ENCODE results near the gene SERPINA12.

Gene SERPINA12

DNA sequence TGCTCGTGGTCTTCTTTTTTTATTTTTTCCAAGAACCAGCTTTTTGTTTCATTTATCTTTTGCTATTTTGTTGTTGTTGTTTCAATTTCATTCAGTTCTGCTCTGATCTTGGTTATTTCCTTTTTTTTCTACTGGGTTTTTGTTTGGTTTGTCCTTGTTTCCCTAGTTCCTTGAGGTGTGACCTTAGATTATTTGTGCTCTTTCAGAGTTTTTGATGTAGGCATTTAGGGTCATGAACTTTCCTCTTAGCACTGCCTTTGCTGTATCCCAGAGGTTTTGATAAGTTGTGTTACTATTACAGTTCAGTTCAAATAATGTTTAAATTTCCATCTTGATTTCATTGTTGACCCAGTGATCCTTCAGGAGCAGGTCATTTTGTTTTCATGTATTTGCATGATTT is 53.3 kb downstream of the SERPINA12 start:
- TF ChIP-seq, protein P1, sequence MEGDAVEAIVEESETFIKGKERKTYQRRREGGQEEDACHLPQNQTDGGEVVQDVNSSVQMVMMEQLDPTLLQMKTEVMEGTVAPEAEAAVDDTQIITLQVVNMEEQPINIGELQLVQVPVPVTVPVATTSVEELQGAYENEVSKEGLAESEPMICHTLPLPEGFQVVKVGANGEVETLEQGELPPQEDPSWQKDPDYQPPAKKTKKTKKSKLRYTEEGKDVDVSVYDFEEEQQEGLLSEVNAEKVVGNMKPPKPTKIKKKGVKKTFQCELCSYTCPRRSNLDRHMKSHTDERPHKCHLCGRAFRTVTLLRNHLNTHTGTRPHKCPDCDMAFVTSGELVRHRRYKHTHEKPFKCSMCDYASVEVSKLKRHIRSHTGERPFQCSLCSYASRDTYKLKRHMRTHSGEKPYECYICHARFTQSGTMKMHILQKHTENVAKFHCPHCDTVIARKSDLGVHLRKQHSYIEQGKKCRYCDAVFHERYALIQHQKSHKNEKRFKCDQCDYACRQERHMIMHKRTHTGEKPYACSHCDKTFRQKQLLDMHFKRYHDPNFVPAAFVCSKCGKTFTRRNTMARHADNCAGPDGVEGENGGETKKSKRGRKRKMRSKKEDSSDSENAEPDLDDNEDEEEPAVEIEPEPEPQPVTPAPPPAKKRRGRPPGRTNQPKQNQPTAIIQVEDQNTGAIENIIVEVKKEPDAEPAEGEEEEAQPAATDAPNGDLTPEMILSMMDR (IDR thresholded peaks at IDR 0.05; ENCODE audit: low read depth, low read length): no peak
- no peak overlapping the region for H3K4me3 ChIP-seq (ENCODE audit: low read depth, low read length)

DNA sequence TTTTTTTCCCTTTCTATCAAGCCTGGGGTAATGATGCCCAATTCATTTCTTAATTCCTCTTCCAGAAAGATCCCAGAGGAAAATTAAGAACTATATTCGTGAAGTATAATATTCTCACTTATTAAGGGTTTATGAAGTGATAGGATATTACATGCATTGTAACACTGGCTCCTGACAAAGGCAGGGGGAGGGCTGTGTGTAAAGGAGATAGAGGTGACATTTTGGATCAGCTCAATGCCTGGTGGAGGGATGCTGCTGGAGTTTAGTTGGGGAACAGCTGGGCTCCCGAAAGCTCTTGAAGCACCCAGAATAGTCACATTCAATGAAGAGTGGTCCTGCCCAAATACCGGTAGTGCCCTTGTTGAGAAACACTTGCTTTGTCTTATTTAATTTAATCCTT is 57.4 kb downstream of the SERPINA12 start:
- TF ChIP-seq, protein P1 (IDR thresholded peaks at IDR 0.05; ENCODE audit: low read depth, low read length): no peak
- H3K4me3 ChIP-seq (ENCODE audit: low read depth, low read length): no peak overlapping the region

DNA sequence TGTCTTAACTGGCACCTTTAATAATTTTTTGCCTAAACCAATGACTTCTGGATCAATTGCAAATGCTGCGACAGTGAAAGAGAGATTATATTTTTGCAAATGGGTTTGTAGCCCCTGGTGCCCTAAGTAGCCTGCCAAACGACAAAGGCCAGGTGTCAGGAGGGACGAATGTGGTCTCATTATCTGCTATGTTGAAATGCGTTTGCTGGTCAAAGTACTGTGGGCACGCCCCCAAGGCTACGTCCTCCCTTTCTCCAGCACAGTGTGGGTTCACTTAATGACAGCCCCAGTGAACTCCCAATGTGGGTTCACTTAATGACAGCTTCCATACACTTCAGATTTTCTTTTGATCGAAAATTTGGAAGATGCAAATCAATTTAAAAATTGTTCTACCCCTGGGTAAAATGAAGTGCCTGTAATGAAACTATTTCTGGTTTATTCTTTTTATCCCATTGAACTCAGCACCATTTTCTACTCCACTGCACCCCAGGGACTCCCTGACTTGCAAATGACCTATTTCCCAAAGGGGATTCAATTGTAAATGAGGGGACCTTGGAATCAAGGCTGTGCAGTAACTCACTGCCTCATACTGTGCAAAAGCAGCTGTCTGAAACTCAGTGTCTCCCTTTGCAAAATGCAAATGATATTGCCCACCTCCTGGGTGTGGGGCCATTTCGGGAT is 58.0 kb downstream of the SERPINA12 start:
- H3K4me3 ChIP-seq (ENCODE audit: low read depth, low read length): no peak overlapping the region
- TF ChIP-seq, protein P1 (IDR thresholded peaks at IDR 0.05; ENCODE audit: low read depth, low read length): no peak

DNA sequence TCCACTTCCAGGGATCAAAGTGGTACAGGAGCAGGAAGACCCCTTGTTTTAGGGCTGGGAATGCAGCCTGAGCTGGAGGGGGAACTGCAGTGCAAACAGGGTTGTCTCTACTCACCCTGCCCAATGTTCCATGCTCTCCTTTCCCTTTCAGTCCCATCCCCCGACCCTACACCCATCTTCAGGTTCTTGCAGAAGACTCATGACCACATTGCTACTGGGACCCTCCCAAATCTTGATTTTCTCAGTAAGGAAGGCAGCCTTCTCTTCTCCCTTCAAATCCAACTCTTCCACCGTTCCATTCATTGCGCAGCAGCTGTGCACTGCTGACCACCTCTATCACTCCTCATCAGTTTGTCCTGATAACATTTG is 58.6 kb downstream of the SERPINA12 start:
- TF ChIP-seq, protein P1 (IDR thresholded peaks at IDR 0.05; ENCODE audit: low read depth, low read length): no peak
- no peak overlapping the region for H3K4me3 ChIP-seq (ENCODE audit: low read depth, low read length)

DNA sequence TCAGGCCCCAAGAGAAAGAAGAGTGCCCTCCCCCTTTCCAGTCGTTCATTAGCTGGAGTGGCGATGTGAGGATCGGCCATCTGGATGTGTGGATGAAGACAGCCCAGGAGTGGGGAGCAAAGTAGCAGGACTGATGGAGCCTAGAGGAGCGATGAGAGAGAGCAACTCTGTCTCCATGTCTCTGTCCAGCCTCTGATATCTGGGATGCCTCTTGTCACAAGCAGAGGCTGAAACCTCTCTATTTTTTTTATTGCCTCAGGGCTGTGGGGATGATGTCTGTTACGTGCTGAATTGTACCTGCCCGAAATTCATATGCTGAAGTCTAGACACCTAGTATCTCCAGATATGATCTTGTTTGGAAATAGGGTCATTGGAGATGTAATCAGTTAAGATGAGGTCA is 59.3 kb downstream of the SERPINA12 start:
- TF ChIP-seq, protein P1 (IDR thresholded peaks at IDR 0.05; ENCODE audit: low read depth, low read length): no peak
- no peak overlapping the region for H3K4me3 ChIP-seq (ENCODE audit: low read depth, low read length)

DNA sequence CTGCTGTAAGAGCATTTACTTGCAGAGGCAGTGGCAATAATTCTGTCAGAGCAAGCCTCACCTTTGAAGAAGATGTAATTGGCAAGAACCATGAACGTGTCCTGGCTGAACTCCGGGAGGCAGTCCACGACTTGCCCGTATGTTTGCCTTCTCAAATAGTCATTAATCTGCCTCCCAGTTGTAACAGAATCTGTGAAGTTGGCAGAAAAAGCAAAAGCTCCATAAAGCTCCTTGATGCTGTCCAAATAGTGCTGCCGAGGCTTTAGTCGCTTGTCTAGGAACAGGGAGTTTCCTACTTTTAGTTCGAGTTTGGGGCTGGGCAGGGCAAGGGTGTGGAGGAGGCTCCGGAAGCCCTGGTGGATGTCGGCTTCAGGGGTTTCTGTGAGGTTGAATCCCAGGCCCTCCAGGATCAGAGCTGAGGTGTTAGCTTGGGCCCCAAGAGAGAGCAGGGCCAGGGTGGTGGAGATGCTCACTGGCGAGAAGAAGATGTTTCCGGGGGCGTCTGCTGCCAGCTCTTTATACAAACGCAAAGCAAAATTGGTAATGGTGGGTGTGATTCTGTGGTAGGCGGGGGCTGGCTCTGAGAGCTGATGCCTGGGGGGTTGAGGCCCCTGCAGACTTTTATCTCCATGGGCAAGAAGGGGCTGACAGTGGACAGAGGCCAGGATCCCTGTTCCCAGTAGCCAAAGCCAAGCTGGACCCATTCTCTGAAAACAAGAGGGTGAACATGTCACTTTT is 61.0 kb downstream of the SERPINA12 start:
- no peak overlapping the region for H3K4me3 ChIP-seq (ENCODE audit: low read depth, low read length)
- TF ChIP-seq, protein P1 (IDR thresholded peaks at IDR 0.05; ENCODE audit: low read depth, low read length): no peak

DNA sequence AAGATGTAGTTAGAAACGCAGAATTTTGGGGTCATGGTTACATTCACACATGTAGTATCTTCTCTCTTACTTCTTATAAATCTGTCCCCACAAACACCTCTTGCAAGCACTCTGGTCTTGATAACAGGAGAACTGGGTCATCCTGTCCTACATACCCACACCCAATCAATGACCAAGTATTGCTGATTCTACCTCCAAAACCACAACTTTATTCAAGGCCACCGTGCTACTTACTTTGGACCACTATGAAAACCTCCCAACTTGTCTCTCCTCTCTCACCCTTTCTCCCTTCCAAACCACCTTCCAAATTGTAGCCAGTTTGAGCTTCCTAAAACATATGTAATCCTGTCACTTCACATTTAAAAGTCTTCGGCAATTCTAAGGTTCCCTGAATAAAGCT is 62.1 kb downstream of the SERPINA12 start:
- H3K4me3 ChIP-seq (ENCODE audit: low read depth, low read length): no peak overlapping the region
- TF ChIP-seq, protein P1 (IDR thresholded peaks at IDR 0.05; ENCODE audit: low read depth, low read length): no peak
